HepG2 (cell line): ENCODE measurements around the gene APBB2. TPM values are rescaled to one million over a fixed set of nuclear protein-coding genes. Genes with fewer than 3 reads are reported as not detected.

Experiments
- ARNTL ChIP-seq: sonication (generic); formaldehyde crosslinking; IDR thresholded peaks from 2 replicates; pipeline ENCODE4 v1.4.0; 2020; ENCODE audit warnings: mild to moderate bottlenecking, missing genetic modification reagents
- CBFB ChIP-seq: sonication (generic); formaldehyde crosslinking; IDR thresholded peaks from 2 replicates; pipeline ENCODE4 v1.4.0; 2020; ENCODE audit warnings: missing genetic modification reagents
- CBX5 ChIP-seq: sonication (generic); formaldehyde crosslinking; IDR thresholded peaks from 2 replicates; pipeline ENCODE4 v1.4.0; 2020; ENCODE audit warnings: missing genetic modification reagents, borderline replicate concordance
- CCDC6 ChIP-seq: sonication (generic); formaldehyde crosslinking; IDR thresholded peaks from 2 replicates; pipeline ENCODE4 v1.8.1; 2022; ENCODE audit warnings: mild to moderate bottlenecking, missing genetic modification reagents, moderate library complexity
- CREB1 ChIP-seq, 2 experiments: fragments of 450-650 bp in 1 of 2; IDR thresholded peaks; 2 replicates each; pipeline ENCODE4 v1.6.1; 2016 to 2017; ENCODE audit warnings: control low read depth in 1 of 2, mild to moderate bottlenecking in 1 of 2, missing compliant biosample characterization in 1 of 2, missing genetic modification characterization in 1 of 2
- DBP ChIP-seq: sonication (generic); formaldehyde crosslinking; IDR thresholded peaks from 2 replicates; pipeline ENCODE4 v1.4.0; 2020; ENCODE audit warnings: missing genetic modification reagents; ENCODE audit errors: not compliant biosample characterization
- ERF ChIP-seq: IDR thresholded peaks from 2 replicates; pipeline ENCODE4 v1.6.1; 2018; ENCODE audit warnings: missing biosample characterization, missing genetic modification reagents
- ESRRA ChIP-seq: sonication (generic); formaldehyde crosslinking; IDR thresholded peaks from 2 replicates; pipeline ENCODE4 v1.5.1; 2020; ENCODE audit warnings: mild to moderate bottlenecking, low read depth, missing genetic modification reagents
- IKZF4 ChIP-seq: sonication (generic); formaldehyde crosslinking; IDR thresholded peaks from 2 replicates; pipeline ENCODE4 v1.5.1; 2020; ENCODE audit warnings: borderline replicate concordance, mild to moderate bottlenecking, low read depth, missing genetic modification reagents; ENCODE audit errors: not compliant biosample characterization
- IRF2 ChIP-seq: IDR thresholded peaks from 2 replicates; pipeline ENCODE4 v1.6.1; 2018; ENCODE audit warnings: missing genetic modification reagents, missing compliant biosample characterization
- MLLT10 ChIP-seq: sonication (generic); formaldehyde crosslinking; IDR thresholded peaks from 2 replicates; pipeline ENCODE4 v1.4.0; 2020; ENCODE audit warnings: missing genetic modification reagents
- NFE2L1 ChIP-seq: sonication (generic); formaldehyde crosslinking; IDR thresholded peaks from 2 replicates; pipeline ENCODE4 v1.4.0; 2020; ENCODE audit warnings: missing genetic modification reagents, mild to moderate bottlenecking, borderline replicate concordance
- NFYC ChIP-seq: IDR thresholded peaks from 2 replicates; pipeline ENCODE4 v1.6.1; 2016; ENCODE audit warnings: missing genetic modification reagents, missing compliant biosample characterization
- PBX2 ChIP-seq: IDR thresholded peaks from 2 replicates; pipeline ENCODE4 v1.6.1; 2016; ENCODE audit warnings: control low read depth
- POLR2AphosphoS2 ChIP-seq: IDR thresholded peaks from 2 replicates; pipeline ENCODE4 v1.6.1; 2011; ENCODE audit warnings: low read depth, low read length, improper control_type of control experiment
- PRDM15 ChIP-seq: sonication (generic); formaldehyde crosslinking; IDR thresholded peaks from 2 replicates; pipeline ENCODE4 v1.4.0; 2020; ENCODE audit warnings: missing genetic modification reagents
- RAD51 ChIP-seq: fragments of 450-650 bp; IDR thresholded peaks from 2 replicates; pipeline ENCODE4 v1.6.1; 2016; ENCODE audit warnings: borderline replicate concordance
- ZBTB38 ChIP-seq: sonication (generic); formaldehyde crosslinking; IDR thresholded peaks from 2 replicates; pipeline ENCODE4 v1.5.1; 2020; ENCODE audit warnings: mild to moderate bottlenecking, missing genetic modification reagents
- ZFYVE20 ChIP-seq: sonication (generic); formaldehyde crosslinking; IDR thresholded peaks from 2 replicates; pipeline ENCODE4 v1.8.0; 2023; ENCODE audit warnings: low read depth, mild to moderate bottlenecking, moderate library complexity, missing genetic modification reagents, borderline replicate concordance
- ZNF224 ChIP-seq: sonication (generic); formaldehyde crosslinking; IDR thresholded peaks from 2 replicates; pipeline ENCODE4 v1.5.0; 2020; ENCODE audit warnings: mild to moderate bottlenecking, missing genetic modification reagents
- ZNF567 ChIP-seq: sonication (generic); formaldehyde crosslinking; IDR thresholded peaks from 2 replicates; pipeline ENCODE4 v1.8.1; 2023; ENCODE audit warnings: mild to moderate bottlenecking, missing genetic modification reagents, borderline replicate concordance
- ZNF713 ChIP-seq: sonication (generic); formaldehyde crosslinking; IDR thresholded peaks from 2 replicates; pipeline ENCODE4 v1.4.0; 2020; ENCODE audit warnings: mild to moderate bottlenecking, missing genetic modification reagents
- ZNF724P ChIP-seq: sonication (generic); formaldehyde crosslinking; IDR thresholded peaks from 2 replicates; pipeline ENCODE4 v1.8.0; 2022; ENCODE audit warnings: missing genetic modification reagents, borderline replicate concordance
- ZNF788 ChIP-seq: sonication (generic); formaldehyde crosslinking; IDR thresholded peaks from 2 replicates; pipeline ENCODE4 v1.5.0; 2020; ENCODE audit warnings: mild to moderate bottlenecking, missing genetic modification reagents, borderline replicate concordance
- ZNF891 ChIP-seq: sonication (generic); formaldehyde crosslinking; IDR thresholded peaks from 2 replicates; pipeline ENCODE4 v1.5.0; 2020; ENCODE audit warnings: mild to moderate bottlenecking, missing genetic modification reagents
- ZSCAN12 ChIP-seq: sonication (generic); formaldehyde crosslinking; IDR thresholded peaks from 2 replicates; pipeline ENCODE4 v1.9.0; 2021; ENCODE audit warnings: mild to moderate bottlenecking, missing genetic modification reagents
- polyA plus RNA-seq, 8 experiments: library from polyadenylated mRNA; depleted of rRNA in 3 of 8; stranded (reverse) in 7 of 8; unstranded in 1 of 8; fragments of >200 nt; fragmentation: Illumina TruSeq in 4 of 8; extraction: Trizol in 4 of 8; gene quantifications; 2 replicates each; pipeline versions ENCODE4 v1.2.1 to v1.2.3, GENCODE V29; 2011 to 2016; ENCODE audit warnings: low read depth in 4 of 8, missing spikeins in 1 of 8, mixed read lengths in 1 of 8; ENCODE audit not compliant: insufficient read depth in 1 of 8
- total RNA-seq, 5 experiments: library from RNA; depleted of rRNA; stranded (reverse); fragments of >200 nt; fragmentation: Illumina TruSeq; extraction: Trizol; gene quantifications; 2 replicates each; pipeline ENCODE4 v1.2.3, GENCODE V29; 2016; ENCODE audit warnings: low read depth in 1 of 5

APBB2 gene
- total and polyA plus RNA-seq, 2 of the 13 experiments (the other 11 are each of a cell fraction or from before 2014, with no cell fraction given), result 11.7 to 17.0 TPM

GRCh38 chr4:41214136-41214824 is at the start of gene APBB2 (continued):
- TF ChIP-seq DBP, result no peak
- peak; percentile 29; the same call in 1 of the 2 replicates for TF ChIP-seq ZNF788
- no peak for TF ChIP-seq ZSCAN12 (CRISPR knock-in tag)
- TF ChIP-seq CREB1 (IDR thresholded peaks at IDR 0.05), result peak; percentile 51
- TF ChIP-seq CREB1 (CRISPR knock-in tag; IDR thresholded peaks at IDR 0.05), result no peak
- TF ChIP-seq POLR2AphosphoS2, result no peak
- TF ChIP-seq CBFB (CRISPR knock-in tag), result peak; percentile 43; the same call in 1 of the 2 replicates
- TF ChIP-seq ESRRA (CRISPR knock-in tag), result no peak
- no peak for TF ChIP-seq ZNF724P (CRISPR knock-in tag)
- no peak for TF ChIP-seq ERF
- TF ChIP-seq ZNF891 (CRISPR knock-in tag), result no peak
- no peak for TF ChIP-seq NFYC (CRISPR knock-in tag)
- TF ChIP-seq ZNF567 (CRISPR knock-in tag), result no peak
- TF ChIP-seq NFE2L1 (CRISPR knock-in tag), result no peak
- TF ChIP-seq ZNF224 (CRISPR knock-in tag), result no peak
- TF ChIP-seq IKZF4 (CRISPR knock-in tag), result no peak
- TF ChIP-seq CCDC6 (CRISPR knock-in tag), result no peak
- no peak for TF ChIP-seq ZNF713 (CRISPR knock-in tag)
- no peak; the same call in 1 of the 2 replicates for TF ChIP-seq CBX5 (CRISPR knock-in tag)
- no peak for TF ChIP-seq RAD51
- TF ChIP-seq PRDM15 (CRISPR knock-in tag), result peak; percentile 98
- TF ChIP-seq ZFYVE20 (CRISPR knock-in tag), result no peak
- TF ChIP-seq ARNTL (CRISPR knock-in tag), result no peak
- TF ChIP-seq MLLT10 (CRISPR knock-in tag), result no peak
- TF ChIP-seq IRF2 (CRISPR knock-in tag), result peak; percentile 63
- no peak for TF ChIP-seq PBX2 (CRISPR knock-in tag)
- no peak for TF ChIP-seq ZBTB38 (CRISPR knock-in tag)
